Neural cell (in vitro differentiated cells): ENCODE data around the gene ITPR3.

ENCODE experiments used
- CTCF ChIP-seq: fragments of 450-650 bp; IDR thresholded peaks from 2 replicates; pipeline ENCODE4 v1.5.1; 2014; ENCODE audit warnings: antibody characterized with exemption, mild to moderate bottlenecking, moderate library complexity; ENCODE audit not compliant: poor library complexity, severe bottlenecking
- EP300 ChIP-seq: fragments of 450-650 bp; conservative IDR thresholded peaks from 2 replicates; pipeline ENCODE4 v1.6.1; 2014; ENCODE audit warnings: antibody characterized with exemption, mild to moderate bottlenecking, moderate library complexity; ENCODE audit not compliant: poor library complexity, severe bottlenecking
- EZH2 ChIP-seq: fragments of 200-600, 300-800 bp; shearing (Covaris generic), sonication (generic); IDR thresholded peaks from 2 replicates; pipeline ENCODE4 v1.6.1; 2014; ENCODE audit warnings: antibody characterized with exemption, low read length, borderline replicate concordance, mild to moderate bottlenecking; ENCODE audit not compliant: insufficient read depth, poor library complexity, severe bottlenecking
- POLR2AphosphoS5 ChIP-seq: IDR thresholded peaks from 2 replicates; pipeline ENCODE4 v1.6.1; 2012
- RAD21 ChIP-seq: fragments of 450-650 bp; conservative IDR thresholded peaks from 2 replicates; pipeline ENCODE4 v1.6.1; 2014; ENCODE audit warnings: antibody characterized with exemption, mild to moderate bottlenecking, moderate library complexity
- REST ChIP-seq: IDR thresholded peaks from 2 replicates; pipeline ENCODE4 v1.6.1; 2012; ENCODE audit warnings: borderline replicate concordance
- SMC3 ChIP-seq: fragments of 450-650 bp; conservative IDR thresholded peaks from 2 replicates; pipeline ENCODE4 v1.6.1; 2014; ENCODE audit warnings: antibody characterized with exemption, mild to moderate bottlenecking, moderate library complexity; ENCODE audit not compliant: poor library complexity

DNA sequence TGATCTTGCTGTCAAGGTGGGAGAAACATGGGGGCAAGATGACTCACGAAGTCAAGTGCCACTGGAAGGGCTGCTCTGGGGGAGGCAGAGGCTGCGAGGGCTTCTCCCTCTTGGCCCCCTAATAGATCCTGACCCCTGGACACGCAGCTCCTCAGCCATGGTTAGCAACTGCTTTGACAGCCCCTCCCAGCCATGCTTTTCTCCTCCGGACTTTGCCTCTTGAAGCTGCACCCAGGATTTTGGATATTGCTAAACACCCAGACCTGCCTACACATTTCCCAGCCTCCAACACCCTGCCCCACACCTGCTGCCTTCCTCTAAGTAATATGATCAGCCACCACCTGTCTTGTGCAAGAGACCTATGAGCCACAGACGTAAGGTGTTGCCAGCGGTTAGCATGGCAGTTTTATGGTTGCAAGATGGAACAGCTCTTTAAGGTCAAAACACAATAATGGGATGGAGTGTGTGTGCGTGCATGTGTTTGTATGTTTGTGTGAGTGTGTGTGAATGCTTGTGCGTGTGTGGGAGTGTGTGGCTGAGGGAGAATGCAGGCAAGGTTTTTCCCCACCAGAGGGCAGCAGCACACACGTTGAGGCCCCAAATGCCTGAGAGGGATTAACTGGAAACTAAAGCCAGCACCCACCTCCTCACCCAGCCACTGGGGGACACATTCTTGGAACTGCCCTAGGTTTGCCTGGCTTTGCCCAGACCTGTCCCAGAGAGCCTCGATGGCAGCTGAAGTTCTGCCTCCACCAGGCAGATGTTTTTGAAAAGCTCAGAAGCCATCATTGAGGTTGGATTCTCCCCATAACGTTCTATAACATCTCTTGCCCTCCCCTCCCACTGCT is 123.1 kb downstream of the ITPR3 start:
- TF ChIP-seq CTCF = peak; percentile 96
- TF ChIP-seq POLR2AphosphoS5 = no peak
- TF ChIP-seq SMC3 = peak; percentile 98
- TF ChIP-seq EZH2 = no peak
- no peak for TF ChIP-seq REST
- no peak for TF ChIP-seq EP300
- TF ChIP-seq RAD21 = peak; percentile 92
